HL-60 (cell line): ENCODE results near the gene MRPS7.

Experiments used
- CTCF ChIP-seq: IDR thresholded peaks from one replicate; pipeline ENCODE4 v1.5.1; 2011; ENCODE audit warnings: low read length, control low read depth, inconsistent platforms; ENCODE audit not compliant: insufficient read depth
- POLR2AphosphoS5 ChIP-seq: IDR thresholded peaks from 2 replicates; pipeline ENCODE4 v1.6.1; 2012; ENCODE audit warnings: low read depth
- REST ChIP-seq: IDR thresholded peaks from 2 replicates; pipeline ENCODE4 v1.6.1; 2012; ENCODE audit warnings: low read depth; ENCODE audit not compliant: insufficient replicate concordance
- SPI1 ChIP-seq: IDR thresholded peaks from 2 replicates; pipeline ENCODE4 v1.6.1; 2012; ENCODE audit warnings: low read depth, mild to moderate bottlenecking, borderline replicate concordance

- TF ChIP-seq CTCF (no peak), SPI1 (no peak), REST (no peak), POLR2AphosphoS5 (no peak)
Measured at GRCh38 chr17:75271955-75272847, 10.5 kb downstream of the MRPS7 start.
